Stimulated activated CD4-positive, alpha-beta T cell treated with anti-CD3 and anti-CD28 coated beads, Interleukin-4, amount 100 ng/mL, for 1 hour (primary cell): ENCODE measurements around the gene CCDC18.
"Not testable (repeated sequence)": the region's sequence is repeated elsewhere in the genome, so short reads cannot be mapped to it uniquely, and the experiment has no call there.

Experiments used
- DNase-seq: peaks from one replicate; pipeline ENCODE4 v3.0.0-alpha.2; 2020

Gene CCDC18

DNA sequence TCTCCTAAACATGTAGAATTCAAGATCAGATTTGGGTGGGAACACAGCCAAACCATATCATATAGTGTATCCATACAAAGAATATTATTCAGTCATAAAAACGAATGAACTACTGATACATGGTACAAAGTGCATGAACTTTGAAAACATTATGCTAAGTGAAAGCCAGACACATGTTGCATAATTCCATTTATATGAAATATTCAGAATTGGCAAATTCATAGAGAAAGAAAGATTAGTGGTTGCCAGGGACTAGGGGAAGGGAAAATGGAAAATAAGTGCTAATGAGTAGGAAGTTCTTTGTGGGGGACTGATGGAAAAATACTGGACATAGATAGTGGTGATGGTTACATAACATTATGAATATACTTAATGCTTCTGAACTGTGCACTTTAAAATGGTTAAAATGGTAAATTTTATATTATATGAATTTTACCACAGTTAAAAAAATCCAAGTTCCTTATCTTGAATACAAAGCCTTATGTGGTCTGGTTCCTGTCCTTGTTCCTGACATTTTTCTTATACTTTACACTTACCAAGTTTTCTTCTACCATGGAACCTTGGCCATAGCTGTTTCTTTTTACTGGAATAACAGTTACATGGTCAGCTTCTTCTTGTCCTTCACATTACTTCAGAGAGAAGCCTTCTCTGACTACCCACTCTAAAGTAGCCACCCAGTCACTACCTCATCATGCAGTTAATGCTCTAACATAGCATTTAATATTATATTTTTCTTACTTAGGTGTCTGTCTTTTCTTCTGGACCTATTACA is 64.0 kb downstream of the CCDC18 start:
- no peak for DNase-seq

DNA sequence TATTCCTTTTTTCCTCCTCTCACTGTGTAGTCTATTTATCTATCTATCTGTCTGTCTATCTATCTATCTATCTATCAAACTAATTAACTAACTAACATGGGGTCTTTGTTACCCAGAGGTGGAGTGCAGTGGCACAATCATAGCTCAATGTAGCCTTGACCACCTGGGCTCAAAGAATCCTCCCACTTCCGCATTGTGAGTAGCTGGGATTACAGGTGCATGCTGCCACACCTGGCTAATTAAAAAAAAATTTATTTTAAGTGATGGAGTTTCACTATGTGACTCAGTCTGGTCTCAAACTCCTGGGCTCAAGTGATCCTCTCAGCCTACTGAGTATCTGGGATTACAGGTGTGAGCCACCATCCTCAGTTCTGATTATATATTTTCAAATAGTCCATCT is 71.4 kb downstream of the CCDC18 start:
- DNase-seq: no peak

DNA sequence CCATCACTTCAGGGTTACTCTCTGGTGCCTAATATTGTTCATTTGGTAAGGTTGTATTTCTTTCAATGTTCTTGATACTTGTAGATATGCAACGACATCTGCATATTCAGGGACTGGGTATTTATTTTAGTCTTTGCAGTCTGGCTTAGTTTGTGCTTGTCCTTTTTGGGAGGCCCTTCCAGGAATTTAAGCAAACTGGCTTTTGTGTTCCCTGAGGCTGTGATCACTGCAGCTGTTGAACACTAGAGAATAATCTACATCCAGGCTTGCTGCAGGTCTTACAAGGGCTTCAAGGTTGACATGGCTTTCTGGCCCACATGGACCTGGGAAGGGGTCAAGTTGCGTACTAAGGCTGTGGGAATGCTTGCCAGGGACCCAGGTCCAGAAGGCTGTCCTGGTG is 72.1 kb downstream of the CCDC18 start:
- DNase-seq: no peak

DNA sequence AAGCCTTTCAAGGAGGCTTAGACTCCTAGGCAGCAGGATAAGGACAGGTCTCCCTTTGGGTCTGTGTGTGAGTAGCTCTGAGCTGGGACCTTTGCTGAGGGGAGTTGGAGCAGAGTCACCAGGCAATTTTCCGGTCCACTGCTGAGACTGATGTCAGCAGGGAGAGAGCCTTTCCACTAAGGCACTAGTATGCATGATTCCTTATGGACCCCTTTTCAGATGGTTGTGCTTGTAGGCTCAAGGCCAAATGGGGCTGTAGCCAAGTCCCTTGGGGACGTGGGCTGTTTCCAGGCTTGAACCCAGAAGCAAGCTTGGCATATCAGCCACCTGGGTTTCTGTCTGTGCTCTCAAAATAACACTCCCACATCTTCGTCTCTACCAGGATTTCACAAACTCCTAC is 73.0 kb downstream of the CCDC18 start:
- DNase-seq: no peak

DNA sequence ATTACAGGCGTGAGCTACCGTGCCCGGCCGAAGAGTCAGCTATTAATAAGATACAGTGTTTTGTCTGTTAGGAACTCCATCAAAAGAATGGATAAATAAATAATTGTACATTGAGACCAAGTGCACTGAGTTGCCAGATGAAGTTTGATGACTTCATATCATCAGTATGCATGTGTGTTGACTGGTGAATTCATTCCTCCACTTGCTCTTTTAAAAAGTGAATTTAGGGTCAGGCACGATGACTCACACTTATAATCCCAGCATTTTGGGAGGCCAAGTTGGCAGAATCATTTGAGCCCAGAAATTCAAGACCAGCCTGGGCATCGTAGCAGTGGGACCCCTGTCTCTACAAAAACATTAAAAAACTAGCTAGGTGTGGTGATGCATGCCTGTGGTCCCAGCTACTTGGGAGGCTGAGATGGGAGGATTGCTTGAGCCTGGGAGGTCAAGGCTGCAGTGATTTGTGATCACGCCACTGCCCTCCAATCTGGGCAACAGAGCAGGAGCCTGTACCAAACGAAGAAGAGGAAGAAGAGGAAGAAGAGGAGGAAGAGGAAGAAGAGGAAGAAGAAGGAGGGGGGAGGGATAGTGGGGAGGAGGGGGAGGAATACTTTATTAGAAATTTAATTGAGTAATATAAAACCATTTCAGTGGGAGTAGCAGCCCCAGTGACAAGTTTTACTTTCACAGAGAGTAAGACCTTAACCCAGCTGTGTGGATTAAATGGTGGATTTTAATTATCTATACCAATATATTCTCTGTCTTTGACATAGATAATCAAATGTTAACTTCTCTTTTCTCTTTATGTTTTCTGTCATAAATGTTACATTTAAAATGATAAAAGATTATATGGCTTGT is 74.9 kb downstream of the CCDC18 start:
- DNase-seq: no peak

DNA sequence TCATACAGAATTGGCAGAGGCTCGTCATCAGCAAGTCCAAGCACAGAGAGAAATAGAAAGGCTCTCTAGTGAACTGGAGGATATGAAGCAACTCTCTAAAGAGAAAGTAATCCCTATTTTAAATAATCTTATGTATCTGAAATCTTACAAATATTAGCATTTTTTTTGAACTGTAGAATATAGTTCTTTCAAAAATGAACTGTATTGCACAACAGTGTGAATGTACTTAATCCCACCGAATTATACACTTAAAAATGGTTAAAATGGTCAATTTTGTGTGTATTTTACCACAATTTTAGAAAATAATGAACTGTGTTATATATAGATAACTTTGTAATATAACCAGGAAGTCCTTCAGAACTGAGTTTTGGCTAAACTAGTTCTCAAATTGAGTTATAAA is 75.9 kb downstream of the CCDC18 start:
- no peak for DNase-seq

DNA sequence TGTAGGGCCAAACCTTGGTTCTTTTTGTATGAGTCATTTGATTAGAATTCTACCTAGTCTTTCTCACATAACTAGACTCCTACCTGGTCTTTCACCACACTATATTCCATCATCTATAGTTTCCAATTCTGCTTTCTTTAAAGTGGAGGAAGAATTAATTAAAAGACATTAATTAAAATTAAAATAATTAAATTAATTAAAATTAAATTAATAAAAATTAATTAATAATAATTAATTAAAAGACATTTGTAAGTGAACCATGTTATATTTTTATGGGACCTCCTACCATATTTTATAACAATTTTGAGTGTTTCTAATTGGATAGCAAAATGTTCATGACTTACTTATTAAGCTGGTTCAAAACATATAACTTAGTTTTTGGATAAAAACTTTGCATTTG is 77.4 kb downstream of the CCDC18 start:
- no peak for DNase-seq

DNA sequence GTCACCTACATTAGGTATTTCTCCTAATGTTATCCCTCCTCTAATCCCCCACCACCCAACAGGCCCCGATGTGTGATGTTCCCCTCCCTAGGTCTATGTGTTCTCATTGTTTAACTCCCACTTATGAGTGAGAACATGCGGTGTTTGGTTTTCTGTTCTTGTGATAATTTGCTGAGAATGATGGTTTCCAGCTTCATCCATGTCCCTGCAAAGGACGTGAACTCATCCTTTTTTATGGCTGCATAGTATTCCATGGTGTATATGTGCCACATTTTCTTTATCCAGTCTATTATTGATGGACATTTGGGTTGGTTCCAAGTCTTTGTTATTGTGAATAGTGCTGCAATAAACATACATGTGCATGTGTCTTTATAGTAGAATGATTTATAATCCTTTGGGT is 80.2 kb downstream of the CCDC18 start:
- not testable (repeated sequence) for DNase-seq

DNA sequence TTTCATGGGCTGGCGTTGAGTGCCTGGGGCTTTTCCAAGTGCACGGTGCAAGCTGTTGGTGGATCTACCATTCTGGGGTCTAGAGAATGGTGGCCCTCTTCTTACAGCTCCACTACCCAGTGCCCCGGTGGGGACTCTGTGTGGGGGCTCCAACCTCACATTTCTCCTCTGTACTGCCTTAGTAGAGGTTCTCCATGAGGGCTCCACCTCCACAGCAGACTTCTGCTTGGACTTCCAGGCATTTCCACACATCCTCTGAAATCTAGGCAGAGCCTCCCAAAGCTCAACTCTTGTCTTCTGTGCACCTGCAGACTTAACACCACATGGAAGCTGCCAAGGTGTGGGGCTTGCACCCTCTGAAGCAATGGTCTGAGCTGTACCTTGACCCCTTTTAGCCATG is 82.1 kb downstream of the CCDC18 start:
- no peak for DNase-seq

DNA sequence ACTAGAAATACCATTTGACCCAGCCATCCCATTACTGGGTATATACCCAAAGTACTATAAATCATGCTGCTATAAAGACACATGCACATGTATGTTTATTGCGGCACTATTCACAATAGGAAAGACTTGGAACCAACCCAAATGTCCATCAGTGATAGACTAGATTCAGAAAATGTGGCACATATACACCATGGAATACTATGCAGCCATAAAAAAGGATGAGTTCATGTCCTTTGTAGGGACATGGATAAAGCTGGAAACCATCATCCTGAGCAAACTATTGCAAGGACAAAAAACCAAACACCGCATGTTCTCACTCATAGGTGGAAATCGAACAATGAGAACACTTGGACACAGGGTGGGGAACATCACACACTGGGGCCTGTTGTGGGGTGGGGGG is 88.4 kb downstream of the CCDC18 start:
- DNase-seq: not testable (repeated sequence)

DNA sequence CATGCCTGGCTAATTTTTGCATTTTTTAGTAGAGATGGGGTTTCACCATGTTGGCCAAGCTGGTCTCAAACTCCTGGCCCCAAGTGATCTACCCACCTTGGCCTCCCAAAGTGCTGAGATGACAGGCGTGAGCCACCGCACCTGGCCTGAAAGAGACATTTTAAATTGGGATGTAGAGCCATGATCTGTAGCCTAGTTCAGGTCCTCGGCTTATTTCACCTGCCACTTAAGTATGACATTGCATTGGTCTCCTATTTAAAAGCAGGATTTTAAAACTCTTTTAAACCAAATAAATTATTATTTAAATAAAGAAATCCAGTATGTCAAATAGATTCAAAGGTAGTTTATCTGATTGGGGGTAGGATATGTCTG is 94.7 kb downstream of the CCDC18 start:
- not testable (repeated sequence) for DNase-seq

DNA sequence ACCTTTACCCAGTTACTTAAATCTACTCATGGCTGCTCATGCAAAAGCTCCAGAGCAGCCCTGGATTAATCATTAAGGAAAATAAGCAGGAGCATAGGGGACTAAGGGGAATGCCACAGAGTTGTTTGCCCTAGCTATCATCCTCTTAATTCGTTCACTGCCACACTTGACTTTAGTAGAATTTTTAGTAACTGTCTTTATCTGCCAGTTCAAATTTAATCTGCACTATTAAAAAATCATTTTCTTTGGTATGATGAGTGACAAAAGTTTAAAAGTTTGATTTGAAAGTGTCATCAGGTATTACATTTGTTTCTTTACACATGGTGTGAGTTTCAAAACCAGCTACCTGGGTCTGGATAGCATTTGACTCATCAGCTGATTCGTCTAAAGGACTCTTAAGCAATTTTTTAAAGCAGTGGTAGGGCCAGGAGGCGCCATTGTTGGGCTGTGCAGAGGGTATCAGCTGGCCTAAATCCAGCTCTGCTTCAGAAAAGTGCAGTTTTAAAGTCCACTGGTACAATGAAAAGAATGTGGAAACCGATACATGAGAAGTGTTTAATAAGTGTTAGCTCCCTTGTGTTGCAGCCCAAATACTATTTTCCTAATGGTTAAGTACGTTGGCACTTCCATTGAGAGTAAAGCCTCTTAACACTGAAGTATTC is 95.2 kb downstream of the CCDC18 start:
- no peak for DNase-seq

DNA sequence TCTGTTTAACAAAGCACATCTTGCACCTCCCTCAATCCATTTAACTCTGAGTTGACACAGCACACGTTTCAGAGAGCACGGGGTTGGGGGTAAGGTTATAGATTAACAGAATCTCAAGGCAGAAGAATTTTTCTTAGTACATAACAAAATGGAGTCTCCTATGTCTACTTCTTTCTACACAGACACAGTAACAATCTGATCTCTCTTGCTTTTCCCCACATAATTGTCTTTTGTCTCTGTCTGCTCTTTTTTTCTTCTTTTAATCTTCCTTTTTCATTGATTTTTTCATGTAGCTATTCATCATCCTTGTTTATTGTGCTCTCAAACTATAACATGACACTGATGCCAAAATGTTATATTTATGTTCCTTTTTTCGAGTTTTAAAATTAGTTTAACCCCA is 97.0 kb downstream of the CCDC18 start:
- not testable (repeated sequence) for DNase-seq

DNA sequence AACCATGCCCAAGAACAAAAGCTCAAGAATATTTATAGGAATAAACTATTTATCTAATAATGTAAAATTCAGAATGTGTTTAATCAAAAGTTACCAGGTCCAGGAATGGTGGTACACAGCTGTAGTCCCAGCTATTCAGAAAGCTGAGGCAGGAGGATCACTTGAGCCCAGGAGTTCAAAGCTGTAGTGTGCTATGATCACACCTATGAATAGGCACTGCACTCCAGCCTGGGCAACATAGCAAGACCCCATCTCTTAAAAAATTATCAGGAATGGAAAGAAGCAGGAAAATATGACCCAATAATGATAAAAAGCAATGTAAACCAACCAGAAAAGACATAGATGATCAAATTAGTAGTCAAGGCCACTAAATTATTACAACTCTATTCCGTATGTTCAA is 103.0 kb downstream of the CCDC18 start:
- DNase-seq: no peak

DNA sequence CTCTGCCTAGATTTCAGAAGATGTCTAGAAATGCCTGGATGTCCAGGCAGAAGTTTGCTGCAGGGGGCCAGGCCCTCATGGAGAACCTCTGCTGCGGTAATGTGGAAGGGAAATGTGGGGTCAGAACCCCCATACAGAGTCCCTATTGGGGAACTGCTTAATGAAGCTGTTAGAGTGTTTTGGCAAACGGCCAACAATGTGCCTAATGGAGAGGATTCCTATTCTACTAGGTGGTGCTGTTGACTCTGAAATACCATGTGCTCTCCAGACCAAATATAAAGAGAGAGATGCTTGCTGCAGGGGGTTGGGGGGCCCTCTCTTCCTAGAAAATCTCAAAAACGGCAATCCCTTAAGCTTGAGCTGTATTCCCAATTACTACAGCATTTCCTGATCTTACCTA is 108.0 kb downstream of the CCDC18 start:
- no peak for DNase-seq

DNA sequence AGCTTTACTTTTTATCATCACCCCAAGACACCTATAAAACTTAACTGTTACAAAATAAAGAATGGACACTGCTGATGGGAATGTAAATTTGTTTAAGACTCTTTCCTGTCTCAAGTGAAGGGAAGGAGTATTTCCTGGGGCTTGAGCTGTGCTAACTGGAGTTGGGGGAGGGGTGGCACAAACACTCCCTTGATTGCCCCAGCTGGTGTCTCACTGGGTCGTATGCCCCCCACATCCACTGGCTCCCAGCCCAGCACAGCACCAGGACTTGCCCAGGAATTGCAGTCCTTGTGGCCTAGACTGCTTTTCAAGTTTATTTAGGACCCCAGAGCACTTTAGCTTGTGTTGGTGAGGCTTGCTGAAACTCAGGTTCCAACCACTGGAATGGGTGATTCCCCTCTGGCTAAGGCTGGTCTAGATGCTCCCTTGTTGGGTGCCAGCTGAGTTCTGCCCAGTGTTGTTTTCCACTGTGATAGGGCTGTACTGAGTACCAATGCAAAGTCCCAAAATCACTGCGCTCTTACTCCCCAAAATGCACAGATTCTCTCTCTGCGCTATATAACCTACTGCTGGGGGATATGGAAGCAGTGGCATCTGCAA is 116.1 kb downstream of the CCDC18 start:
- DNase-seq: no peak

DNA sequence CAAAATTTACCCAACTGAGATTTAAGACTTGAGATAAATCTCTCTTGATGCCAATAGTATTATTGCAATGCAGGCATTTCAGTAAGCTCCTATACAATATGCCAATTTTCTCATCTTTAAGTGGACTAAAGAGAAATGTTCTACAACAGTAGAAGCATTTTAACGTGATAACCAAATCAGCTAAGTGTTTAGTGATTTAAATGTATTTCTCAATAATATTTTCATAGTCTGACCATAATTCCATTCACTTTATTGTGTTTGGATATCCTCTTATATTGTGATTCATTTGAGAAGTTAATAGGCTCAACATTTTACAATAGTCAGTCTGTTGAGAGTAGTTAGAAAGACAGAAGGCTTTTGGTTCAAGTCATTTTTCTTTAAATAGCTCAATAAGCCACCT is 120.6 kb downstream of the CCDC18 start:
- DNase-seq: no peak

DNA sequence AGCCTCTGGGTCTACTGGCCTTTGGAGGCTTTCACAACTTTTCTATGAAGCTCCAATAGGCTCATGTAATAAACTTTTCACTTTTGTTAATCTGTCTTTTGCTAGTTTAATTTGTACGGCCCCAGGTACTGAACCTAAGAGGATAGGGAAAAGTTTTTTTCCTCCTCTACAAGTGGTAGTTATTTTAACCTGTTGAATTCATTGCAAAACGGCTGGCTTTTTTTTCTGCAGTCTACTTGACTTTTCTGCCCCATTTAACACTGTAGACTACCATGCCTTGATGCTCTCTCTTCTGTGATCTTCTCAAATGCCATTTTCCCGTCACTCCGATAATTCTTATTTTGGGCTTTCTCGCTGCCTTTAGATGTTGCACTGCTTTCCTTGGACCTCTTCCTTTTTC is 121.6 kb downstream of the CCDC18 start:
- no peak for DNase-seq

DNA sequence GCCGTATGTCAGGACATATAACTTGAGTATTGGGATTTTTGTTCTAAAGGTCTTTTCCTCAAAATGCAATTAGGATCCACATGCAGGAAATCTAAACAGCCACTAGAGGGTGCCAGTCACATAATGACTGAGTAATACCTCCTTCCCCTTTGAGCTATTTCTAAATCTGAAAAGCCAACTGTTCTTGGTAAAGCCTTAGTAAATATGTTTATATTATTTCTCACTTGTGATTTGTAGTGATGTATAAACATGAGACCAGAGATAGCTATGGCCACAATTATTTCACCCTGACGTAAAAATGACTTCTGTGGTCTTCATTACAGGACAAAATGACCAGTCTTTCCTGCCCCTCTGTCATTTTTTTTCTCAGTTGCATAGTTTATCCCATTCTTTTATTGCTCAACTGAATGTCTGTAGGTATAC is 124.2 kb downstream of the CCDC18 start:
- peak; percentile 6 for DNase-seq

DNA sequence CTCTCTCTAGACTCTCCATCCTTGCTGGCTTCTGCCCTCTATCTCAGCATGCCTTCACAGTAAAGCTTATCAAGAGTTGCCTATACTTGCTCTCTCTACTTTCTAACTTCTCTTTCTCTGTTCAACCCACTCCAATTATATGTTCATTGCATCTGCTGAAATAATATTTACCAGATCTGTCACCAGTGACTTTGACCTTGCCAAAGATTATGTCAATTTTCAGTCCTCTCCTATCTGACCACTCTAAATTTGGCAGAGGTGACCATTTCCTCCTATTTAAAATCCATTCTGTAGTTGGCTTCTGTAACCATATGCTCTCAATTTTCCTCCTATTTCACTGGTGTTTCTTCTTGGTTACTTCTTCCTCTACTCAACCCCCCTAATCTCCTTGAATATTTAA is 126.4 kb downstream of the CCDC18 start:
- DNase-seq: no peak

DNA sequence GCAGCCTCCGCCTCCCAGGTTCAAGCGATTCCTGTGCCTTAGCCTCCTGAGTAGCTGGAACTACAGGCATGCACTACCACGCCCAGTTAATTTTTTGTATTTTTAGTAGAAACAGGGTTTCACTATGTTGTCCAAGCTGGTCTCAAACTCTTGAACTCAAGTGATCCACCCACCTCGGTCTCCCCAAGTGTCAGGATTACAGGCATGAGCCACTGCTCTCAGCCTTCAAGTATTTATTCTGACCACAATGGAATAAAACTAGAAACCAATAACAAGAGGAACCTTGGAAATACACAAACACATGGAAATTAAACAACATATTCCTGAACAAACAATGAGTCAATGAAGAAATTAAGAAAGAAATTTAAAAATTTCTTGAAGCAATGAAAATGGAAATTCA is 132.5 kb downstream of the CCDC18 start:
- no peak for DNase-seq

DNA sequence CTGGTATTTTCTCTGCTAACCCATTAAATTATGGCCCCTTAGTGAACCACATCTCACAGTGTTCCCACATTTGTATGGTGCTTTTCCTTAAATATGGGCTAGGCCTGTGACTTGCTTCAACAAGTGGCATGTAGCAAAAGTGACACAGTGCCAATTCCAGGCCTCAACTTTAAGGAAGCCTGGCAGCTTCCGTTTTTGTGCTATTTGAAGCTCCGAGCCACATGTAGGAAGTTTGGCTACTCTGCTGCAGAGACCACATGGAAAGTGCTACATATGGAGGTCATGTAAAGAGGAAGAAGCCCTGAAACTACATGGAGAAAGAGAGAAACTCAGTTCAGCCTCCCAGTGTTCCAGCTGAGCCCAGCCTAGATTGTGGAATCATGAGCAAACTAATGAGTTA is 136.7 kb downstream of the CCDC18 start:
- DNase-seq: no peak

DNA sequence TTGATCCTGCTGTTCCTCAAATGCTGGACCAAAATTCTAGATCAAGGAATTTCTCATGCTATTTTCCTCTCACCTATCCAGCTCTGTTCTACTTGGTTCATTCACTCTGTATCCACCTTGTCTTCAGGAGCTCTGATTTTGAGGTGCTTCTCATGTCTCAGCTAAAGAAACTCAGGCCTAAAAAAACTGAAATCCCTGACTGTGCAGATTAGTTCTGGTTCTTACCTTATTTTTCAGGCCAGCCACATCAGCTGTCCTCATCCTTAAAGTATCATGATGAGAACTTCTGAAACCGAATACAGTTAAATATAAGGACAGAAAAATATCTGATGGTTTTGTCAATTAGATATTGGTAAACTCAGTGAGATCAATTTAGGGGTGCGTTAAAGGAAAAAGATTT is 137.4 kb downstream of the CCDC18 start:
- no peak for DNase-seq

DNA sequence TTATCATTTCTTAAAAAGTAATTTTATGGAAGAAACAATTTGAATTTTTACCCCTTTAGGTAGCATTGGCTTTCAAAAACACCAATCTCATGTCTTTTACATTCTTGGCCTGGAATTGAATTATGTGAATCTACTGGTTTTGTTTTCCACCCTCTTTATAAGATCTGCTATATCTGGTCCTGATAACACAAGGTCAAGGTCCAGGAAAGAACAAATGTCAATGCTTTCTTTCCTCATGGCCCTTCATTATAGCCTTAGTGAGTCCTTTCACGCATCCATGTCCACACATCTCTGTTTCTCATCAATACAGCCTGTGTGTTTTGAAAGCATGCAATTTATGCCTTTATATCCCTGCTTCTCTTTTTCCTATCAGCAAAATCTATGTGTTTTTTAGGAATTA is 141.2 kb downstream of the CCDC18 start:
- DNase-seq: no peak
